ENCODE measurements around the gene PIGA.
"Not testable (repeated sequence)": the region's sequence is repeated elsewhere in the genome, so short reads cannot be mapped to it uniquely, and the experiment has no call there.

PIGA gene

DNA sequence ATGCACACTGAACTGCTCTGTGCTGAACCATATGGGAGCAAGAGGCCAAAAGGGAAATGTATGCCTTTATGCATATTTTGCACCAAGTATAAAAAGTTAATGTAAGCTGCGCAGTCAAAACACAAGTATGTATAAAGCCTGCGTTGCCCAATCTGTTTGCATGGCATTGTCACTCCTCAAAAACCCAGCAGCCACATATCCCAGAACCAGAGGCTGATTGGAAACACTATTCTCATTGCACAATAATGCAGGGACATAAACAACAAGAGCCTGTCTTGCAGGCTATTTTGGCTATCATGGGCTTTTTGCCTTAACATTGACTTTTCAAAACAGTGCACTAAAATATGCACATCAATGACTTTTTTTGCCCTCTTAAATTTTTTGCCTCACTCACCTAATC lies 60.4 kb downstream of the PIGA start:
- POLR2A ChIA-PET = no interaction called here
- no peak for DNase-seq (ENCODE audit: extremely low spot score)
- CTCF ChIA-PET = no interaction called here
- TF ChIP-seq ELF4 (IDR thresholded peaks at IDR 0.05) (no peak), ARNT (IDR thresholded peaks at IDR 0.05) (no peak), FOXA1 (IDR thresholded peaks at IDR 0.05) (no peak), BHLHE40 (IDR thresholded peaks at IDR 0.05; ENCODE audit: borderline replicate concordance) (no peak), NFRKB (IDR thresholded peaks at IDR 0.05) (no peak), LEF1 (IDR thresholded peaks at IDR 0.05; ENCODE audit: borderline replicate concordance) (no peak), SP1 (IDR thresholded peaks at IDR 0.05) (no peak), TARDBP (IDR thresholded peaks at IDR 0.05) (no peak), SUZ12 (IDR thresholded peaks at IDR 0.05) (no peak), HDGF (IDR thresholded peaks at IDR 0.05; ENCODE audit: borderline replicate concordance) (no peak), FOXK2 (IDR thresholded peaks at IDR 0.05) (no peak), L3MBTL2 (conservative IDR thresholded peaks at IDR 0.05) (no peak), ZNF384 (IDR thresholded peaks at IDR 0.05) (no peak), FOXM1 (IDR thresholded peaks at IDR 0.05; ENCODE audit: borderline replicate concordance) (no peak)
- TF ChIP-seq, protein P1, sequence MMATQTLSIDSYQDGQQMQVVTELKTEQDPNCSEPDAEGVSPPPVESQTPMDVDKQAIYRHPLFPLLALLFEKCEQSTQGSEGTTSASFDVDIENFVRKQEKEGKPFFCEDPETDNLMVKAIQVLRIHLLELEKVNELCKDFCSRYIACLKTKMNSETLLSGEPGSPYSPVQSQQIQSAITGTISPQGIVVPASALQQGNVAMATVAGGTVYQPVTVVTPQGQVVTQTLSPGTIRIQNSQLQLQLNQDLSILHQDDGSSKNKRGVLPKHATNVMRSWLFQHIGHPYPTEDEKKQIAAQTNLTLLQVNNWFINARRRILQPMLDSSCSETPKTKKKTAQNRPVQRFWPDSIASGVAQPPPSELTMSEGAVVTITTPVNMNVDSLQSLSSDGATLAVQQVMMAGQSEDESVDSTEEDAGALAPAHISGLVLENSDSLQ (IDR thresholded peaks at IDR 0.05) = no peak

DNA sequence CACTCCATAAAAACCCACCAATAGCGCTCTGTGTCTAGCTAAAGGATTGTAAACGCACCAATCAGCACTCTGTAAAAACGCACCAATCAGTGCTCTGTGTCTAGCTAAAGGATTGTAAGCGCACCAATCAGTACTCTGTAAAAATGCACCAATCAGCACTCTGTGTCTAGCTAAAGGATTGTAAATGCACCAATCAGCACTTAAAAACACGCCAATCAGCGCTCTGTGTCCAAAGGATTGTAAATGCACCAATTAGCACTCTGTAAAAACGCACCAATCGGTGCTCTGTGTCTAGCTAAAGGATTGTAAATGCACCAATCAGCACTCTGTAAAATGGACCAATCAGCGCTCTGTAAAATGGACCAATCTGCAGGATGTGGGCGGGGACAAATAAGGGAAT lies 62.0 kb downstream of the PIGA start:
- POLR2A ChIA-PET; CTCF ChIA-PET; DNase-seq (ENCODE audit: extremely low spot score): not testable (repeated sequence)

DNA sequence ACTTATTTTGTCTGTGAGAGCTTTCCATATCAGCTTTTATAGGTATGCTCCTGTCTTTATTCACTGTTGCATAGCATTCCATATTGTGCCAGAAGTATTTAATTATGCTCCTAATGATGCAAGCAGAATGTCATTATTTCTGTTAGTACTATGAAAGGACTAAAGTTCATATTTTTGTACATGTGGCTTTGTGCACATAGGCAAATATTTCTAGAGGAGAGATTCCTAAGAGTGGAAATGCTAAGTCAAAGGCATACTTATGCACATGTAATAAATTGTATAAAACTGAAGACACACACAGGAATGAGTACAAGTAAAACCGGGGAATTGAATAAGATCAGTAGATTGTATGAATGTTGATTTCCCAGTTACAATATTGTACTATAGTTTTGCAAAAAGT lies 63.6 kb downstream of the PIGA start:
- DNase-seq (ENCODE audit: extremely low spot score) = no peak
- ChIA-PET CTCF (no interaction called here), POLR2A (no interaction called here)
- TF ChIP-seq SP1 (IDR thresholded peaks at IDR 0.05) = no peak
- TF ChIP-seq TARDBP (IDR thresholded peaks at IDR 0.05) = no peak
- TF ChIP-seq CTBP1 (IDR thresholded peaks at IDR 0.05; ENCODE audit: borderline replicate concordance) = no peak
- no peak for TF ChIP-seq NFRKB (IDR thresholded peaks at IDR 0.05)
- TF ChIP-seq, protein P1 (IDR thresholded peaks at IDR 0.05) = no peak
- TF ChIP-seq SUZ12 (IDR thresholded peaks at IDR 0.05) = no peak

DNA sequence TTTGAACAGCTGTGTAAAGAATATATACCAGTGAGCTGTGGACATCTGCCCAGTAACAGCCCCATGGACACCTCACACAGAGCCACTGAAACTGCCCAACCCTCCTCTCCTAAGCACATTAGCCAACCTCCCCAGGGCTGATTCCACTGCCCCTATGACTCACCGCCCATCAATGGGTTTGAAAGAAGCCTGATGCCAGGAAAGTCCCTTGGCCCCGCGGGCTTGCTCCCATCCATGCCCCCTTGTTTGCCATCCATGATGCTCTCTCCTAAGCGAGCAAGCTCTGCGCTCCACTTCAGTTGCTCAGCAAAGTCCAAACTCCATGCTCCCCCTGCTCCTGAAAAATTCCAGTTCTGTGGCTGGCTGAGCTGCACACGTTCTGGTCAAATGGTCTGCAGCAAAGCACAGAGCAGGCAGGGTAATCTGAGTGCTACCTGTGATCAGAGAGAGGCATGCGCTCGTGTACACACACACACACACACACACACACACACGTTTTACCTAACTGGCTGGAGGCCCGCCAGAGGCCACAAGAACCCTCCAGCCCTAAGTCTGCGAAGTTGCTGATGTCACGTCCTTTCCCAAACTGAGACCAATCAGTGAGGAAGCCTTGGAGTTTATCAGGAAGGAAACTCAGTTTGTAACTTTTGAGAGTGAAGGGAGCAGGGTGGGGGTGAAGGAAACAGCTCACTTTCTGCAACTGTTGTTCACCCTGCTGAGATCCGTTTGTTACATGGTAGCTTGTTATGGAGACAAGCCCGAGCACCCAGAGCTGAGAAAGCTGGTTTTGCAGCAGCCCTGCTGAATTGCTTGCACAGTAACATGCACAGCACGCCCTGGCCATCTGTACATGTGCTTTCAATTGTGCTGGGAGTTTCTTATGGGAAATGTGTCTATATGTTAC lies 65.5 kb downstream of the PIGA start, which contains the start of gene ASB9:
Gene ASB9 (minus strand): TSS at position 466 of the 904 bp plus-strand sequence. CDS start 209 bp downstream, at position 257.
- no peak for DNase-seq (ENCODE audit: extremely low spot score)
- POLR2A ChIA-PET = no interaction called here
- CTCF ChIA-PET = no interaction called here
- TF ChIP-seq TARDBP (IDR thresholded peaks at IDR 0.05) (no peak), CTBP1 (IDR thresholded peaks at IDR 0.05; ENCODE audit: borderline replicate concordance) (no peak), HDGF (IDR thresholded peaks at IDR 0.05; ENCODE audit: borderline replicate concordance) (no peak), BHLHE40 (IDR thresholded peaks at IDR 0.05; ENCODE audit: borderline replicate concordance) (no peak), NFRKB (IDR thresholded peaks at IDR 0.05) (no peak)
- TF ChIP-seq, protein P1 (IDR thresholded peaks at IDR 0.05) = no peak

All from HEK293T (cell line).